Activated T-cell treated with anti-CD3 and anti-CD28 coated beads, Interleukin-2, amount 50 U/mL, for 72 hours (primary cell): ENCODE measurements around the gene APBB2. TPM values are rescaled to one million over a fixed set of nuclear protein-coding genes. Genes with fewer than 3 reads are reported as not detected.

Experiments
- ATAC-seq, 2 donors: fragments of 150-1000 bp; cut with Tn5 transposase; replicated peaks in 1 of 2; 2 replicates each; pipeline ENCODE4 v1.10.0; 2021; ENCODE audit warnings: moderate library complexity in 2 of 2, mild to moderate bottlenecking in 1 of 2
- DNase-seq, 2 donors: peaks; one replicate each; pipeline ENCODE4 v3.0.0; 2021 to 2022; ENCODE audit warnings: mixed read lengths in 1 of 2
- H3K27ac Mint-ChIP-seq: one replicate; pipeline ENCODE4 v1.8.0; 2022; ENCODE audit warnings: mild to moderate bottlenecking, moderate library complexity, mixed read lengths
- H3K27me3 Mint-ChIP-seq: one replicate; pipeline ENCODE4 v1.8.0; 2022; ENCODE audit warnings: low read depth, mixed read lengths
- H3K36me3 Mint-ChIP-seq, 2 donors: one replicate each; pipeline ENCODE4 v1.8.0; 2022; ENCODE audit warnings: mixed read lengths in 2 of 2, mild to moderate bottlenecking in 1 of 2; ENCODE audit not compliant: insufficient read depth in 2 of 2
- H3K4me1 Mint-ChIP-seq: one replicate; pipeline ENCODE4 v1.8.0; 2022; ENCODE audit warnings: low read depth, mixed read lengths
- H3K4me3 Mint-ChIP-seq, 2 donors: one replicate each; pipeline ENCODE4 v1.8.0; 2022; ENCODE audit warnings: mild to moderate bottlenecking in 2 of 2, mixed read lengths in 2 of 2, moderate library complexity in 2 of 2
- H3K9me3 Mint-ChIP-seq, 2 donors: one replicate each; pipeline ENCODE4 v1.8.0; 2022; ENCODE audit warnings: mixed read lengths in 2 of 2
- total RNA-seq, 2 donors: library from RNA; stranded (reverse); gene quantifications; one replicate each; pipeline ENCODE4 v1.2.3, GENCODE V29; 2022

The APBB2 gene
- total RNA-seq, 2 donors from 2014 or later: 6.8 to 8.6 TPM

DNA sequence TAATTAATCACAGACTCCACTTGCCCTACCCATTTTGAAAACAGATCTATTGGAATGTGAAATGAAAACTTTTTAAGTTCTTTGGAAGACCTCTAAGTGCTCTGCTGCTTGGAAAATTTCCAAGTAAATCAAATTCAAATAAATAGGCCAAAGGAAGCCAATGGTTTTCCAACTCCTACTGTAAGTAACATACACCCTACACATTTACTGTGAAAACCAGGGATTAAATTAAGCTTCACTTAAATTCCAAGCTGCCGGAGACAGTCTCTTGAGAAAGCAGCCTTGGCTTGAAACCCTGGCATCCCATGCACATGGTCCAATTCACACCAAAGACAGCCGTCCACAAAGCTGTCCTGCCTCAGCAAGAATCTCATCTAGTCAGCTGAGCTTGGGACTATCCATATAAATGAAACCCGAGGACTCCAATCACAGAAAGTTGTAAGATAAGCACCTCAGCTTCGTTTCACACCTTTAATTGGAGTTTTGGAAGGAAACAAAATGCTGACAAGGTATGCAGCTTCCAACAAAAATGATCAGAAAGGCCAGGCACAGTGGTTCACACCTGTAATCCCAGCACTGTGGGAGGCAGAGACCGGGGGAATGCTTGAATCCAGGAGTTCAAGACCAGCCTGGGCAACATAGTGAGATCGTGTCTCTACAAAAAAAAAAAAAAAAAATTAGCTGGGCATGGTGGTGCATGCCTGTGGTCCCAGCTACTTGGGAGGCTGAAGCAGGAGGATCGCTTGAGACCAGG, 88.6 kb downstream of the APBB2 start:
- Mint-ChIP-seq H3K36me3 (no peaks in the 10 kb centered on the region), H3K9me3 (no peaks in the 10 kb centered on the region), H3K4me3 (no peak overlapping the region), H3K4me1 (no peaks in the 10 kb centered on the region), H3K27me3 (no peaks in the 10 kb centered on the region), H3K27ac (no peak overlapping the region)
- ATAC-seq (no peak), DNase-seq (no peak)

DNA sequence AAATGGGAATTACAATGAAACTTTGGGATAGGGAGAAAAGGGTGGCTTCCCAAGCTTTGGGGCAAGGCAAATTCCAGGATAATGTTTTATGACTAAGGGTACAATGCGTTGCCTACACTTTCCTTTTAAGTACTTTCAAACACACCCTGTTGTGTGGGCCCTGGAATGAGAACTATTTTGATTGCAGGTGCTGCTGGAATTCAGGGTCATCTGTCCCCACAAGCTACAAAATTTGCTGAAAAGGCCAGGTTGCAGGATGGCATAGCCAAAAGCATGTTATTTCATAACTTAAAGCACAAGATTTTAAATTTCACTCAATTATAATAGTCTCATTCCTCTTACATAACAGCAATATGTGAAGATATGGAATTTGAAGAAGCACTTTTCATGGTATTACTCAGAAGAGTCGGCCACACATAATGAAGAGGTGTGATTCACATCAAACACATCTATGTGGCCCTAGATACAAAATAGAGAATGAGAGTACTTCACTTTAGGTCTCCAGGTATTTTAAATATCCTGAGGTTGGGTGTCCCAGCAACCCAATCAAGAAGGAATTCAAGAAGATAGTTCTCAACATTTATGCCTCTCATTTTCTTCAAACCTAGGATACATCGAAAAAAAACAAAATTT, 89.3 kb downstream of the APBB2 start:
- Mint-ChIP-seq H3K27me3 (no peaks in the 10 kb centered on the region), H3K9me3 (no peaks in the 10 kb centered on the region), H3K4me1 (no peaks in the 10 kb centered on the region), H3K27ac (no peak overlapping the region), H3K4me3 (no peak overlapping the region), H3K36me3 (no peaks in the 10 kb centered on the region)
- DNase-seq: no peak
- ATAC-seq: no peak

DNA sequence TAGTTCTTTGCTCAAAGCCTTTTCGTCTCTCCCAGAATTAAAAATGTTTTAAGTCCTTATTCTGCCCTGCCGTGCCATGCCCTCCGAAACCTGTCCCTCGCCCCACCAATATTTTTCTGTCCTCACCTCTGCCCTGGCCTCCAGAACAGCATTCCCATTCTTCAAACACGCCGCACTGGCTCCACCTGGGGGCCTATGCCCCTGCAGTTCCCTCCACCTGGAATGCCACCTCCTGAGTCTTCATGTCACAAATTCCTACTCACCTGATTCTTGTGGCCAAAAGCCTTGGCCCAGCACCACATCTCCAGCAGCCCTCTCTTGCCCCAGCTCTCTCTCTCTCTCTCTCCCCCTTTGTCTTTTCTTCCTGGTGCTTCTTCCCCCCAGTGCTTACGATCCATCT, 91.6 kb downstream of the APBB2 start:
- no peaks in the 10 kb centered on the region for H3K36me3 Mint-ChIP-seq
- H3K4me3 Mint-ChIP-seq: no peak overlapping the region
- H3K9me3 Mint-ChIP-seq: no peaks in the 10 kb centered on the region
- H3K27ac Mint-ChIP-seq: no peak overlapping the region
- DNase-seq: no peak
- no peak for ATAC-seq
- H3K27me3 Mint-ChIP-seq: no peaks in the 10 kb centered on the region
- H3K4me1 Mint-ChIP-seq: no peaks in the 10 kb centered on the region

DNA sequence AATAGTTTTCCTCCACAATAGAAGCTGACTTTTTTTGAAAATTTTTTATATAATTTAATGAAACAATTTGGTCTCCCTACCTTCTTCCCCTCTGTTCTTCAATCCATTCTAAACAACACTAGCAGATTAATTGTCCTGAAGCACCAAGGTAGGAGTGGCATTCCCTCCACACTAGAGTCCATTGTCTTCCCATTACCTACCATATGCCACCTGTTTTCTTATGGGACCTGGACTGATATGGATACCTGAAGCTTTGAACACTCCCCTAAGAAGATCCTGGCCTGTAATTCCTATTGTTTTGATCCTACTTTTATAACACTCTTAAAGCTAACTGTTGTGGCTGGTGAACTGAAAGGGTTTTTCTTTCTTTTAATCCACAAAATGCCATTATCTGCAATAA, 92.0 kb downstream of the APBB2 start:
- DNase-seq: no peak
- H3K27ac Mint-ChIP-seq: no peak overlapping the region
- no peaks in the 10 kb centered on the region for H3K9me3 Mint-ChIP-seq
- no peaks in the 10 kb centered on the region for H3K27me3 Mint-ChIP-seq
- H3K4me3 Mint-ChIP-seq: no peak overlapping the region
- H3K4me1 Mint-ChIP-seq: no peaks in the 10 kb centered on the region
- H3K36me3 Mint-ChIP-seq: no peaks in the 10 kb centered on the region
- ATAC-seq: no peak

DNA sequence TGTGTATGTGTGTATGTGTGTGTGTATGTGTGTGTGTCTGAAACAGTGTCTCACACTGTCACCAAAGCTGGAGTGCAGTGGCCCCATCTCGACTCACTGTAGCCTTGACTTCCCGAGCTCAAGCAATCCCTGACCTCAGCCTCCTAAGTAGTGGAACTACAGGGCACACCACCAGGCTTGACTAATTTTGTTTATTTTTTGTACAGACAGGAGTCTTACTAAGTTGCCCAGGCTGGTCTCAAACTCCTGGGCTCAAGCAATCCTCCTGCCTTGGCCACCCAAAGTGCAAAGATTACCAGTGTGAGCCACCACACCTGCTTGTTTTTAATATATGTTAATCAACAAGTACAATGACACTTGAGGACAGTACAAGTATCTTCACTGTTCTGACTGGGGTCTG, 92.4 kb downstream of the APBB2 start:
- no peaks in the 10 kb centered on the region for H3K36me3 Mint-ChIP-seq
- H3K27ac Mint-ChIP-seq: no peak overlapping the region
- H3K4me3 Mint-ChIP-seq: no peak overlapping the region
- no peak for DNase-seq
- H3K9me3 Mint-ChIP-seq: no peaks in the 10 kb centered on the region
- no peak for ATAC-seq
- H3K27me3 Mint-ChIP-seq: no peaks in the 10 kb centered on the region
- no peaks in the 10 kb centered on the region for H3K4me1 Mint-ChIP-seq

DNA sequence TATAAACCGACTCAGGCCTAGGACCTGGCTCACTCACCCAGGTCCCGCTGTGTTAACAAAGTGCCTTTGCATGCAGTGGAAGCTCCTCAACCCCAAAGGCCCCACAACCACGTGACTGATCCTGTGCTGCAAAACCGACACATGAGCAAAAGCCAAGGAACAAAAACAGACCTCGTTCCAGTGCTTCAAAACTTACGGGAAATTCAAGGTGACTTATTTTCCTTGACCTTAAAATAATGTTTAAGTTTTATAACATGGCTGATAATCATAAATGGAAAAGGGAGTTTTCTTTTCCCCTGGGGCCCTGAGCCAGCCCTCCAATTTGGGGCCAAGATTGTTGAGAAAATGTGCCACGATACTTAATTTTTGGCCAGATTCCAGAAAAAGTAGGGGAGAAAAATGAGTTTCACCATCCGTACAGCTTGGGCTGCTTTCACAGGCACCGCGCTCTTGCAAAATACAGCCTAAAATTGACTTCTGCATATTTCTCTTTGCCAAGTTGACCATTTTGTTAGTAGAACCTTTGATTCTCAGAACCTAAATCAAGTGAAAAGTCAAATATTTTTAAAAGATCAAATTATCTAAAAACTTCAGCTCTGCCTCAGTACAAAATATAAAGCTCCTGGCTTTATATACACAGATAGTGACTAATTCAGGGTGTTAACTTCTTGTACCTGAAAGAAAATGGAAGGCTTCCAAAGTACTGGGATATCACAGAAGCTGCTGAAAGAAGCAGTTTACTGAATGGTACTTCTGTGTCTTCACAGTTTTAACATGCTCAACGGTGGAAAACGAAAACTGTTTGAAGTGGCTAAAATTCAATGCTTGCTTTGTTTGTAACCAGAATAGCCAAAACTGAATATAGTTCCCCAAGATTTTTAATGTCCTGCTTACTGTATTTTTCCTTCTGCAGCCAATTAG, 93.8 kb downstream of the APBB2 start:
- Mint-ChIP-seq H3K36me3 (no peaks in the 10 kb centered on the region), H3K27me3 (no peaks in the 10 kb centered on the region), H3K27ac (no peak overlapping the region), H3K9me3 (peaks cover 4 to 5% of the 10 kb centered on the region in 2 donors), H3K4me1 (no peaks in the 10 kb centered on the region), H3K4me3 (no peak overlapping the region)
- no peak for ATAC-seq
- DNase-seq: no peak

DNA sequence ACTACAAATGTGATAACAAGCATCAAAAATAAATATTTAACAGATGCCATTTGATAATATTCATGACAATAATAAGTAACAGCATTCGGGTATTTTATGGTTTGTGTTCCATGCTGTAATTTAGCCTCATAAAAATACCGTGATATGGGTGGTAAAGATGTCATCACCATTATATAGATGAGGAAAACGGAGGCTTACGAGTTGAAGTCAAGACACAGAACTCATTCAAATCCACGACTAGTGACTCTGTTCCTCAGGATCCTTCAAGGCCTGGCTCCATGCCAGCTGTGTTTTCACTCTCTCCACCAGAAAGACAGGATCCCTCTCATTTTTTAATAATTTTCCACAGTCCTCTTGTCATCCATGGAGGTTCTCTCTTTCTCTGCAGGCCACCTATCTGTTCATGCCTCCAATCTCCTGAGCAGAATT, 94.5 kb downstream of the APBB2 start:
- Mint-ChIP-seq H3K27me3 (no peaks in the 10 kb centered on the region), H3K9me3 (peaks cover 4 to 6% of the 10 kb centered on the region in 2 donors), H3K27ac (no peak overlapping the region), H3K4me1 (no peaks in the 10 kb centered on the region), H3K36me3 (no peaks in the 10 kb centered on the region), H3K4me3 (no peak overlapping the region)
- ATAC-seq (no peak), DNase-seq (no peak)

DNA sequence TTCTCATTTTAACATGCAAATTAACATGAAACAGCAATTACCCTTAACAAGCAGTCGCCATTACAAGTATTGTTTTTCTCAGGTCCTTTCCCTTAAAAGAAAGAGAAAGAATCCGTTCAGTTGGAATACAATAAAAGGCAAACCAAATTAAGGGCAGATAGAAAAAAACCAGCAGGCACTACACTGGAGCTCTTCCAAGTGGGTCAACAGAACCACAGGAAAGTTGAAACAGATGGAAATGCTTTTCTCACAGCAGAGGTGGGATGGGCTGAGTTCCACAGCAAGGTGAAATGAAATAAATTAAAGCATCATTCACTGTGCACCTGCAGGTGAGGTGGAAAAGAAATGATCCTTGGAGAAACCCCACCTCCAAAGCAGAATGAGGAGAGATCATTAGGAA, 102.6 kb downstream of the APBB2 start:
- ATAC-seq: no peak
- Mint-ChIP-seq H3K4me1 (no peaks in the 10 kb centered on the region), H3K9me3 (peaks cover 6 to 9% of the 10 kb centered on the region in 2 donors), H3K36me3 (no peaks in the 10 kb centered on the region), H3K27ac (no peak overlapping the region), H3K4me3 (no peak overlapping the region), H3K27me3 (no peaks in the 10 kb centered on the region)
- no peak for DNase-seq

DNA sequence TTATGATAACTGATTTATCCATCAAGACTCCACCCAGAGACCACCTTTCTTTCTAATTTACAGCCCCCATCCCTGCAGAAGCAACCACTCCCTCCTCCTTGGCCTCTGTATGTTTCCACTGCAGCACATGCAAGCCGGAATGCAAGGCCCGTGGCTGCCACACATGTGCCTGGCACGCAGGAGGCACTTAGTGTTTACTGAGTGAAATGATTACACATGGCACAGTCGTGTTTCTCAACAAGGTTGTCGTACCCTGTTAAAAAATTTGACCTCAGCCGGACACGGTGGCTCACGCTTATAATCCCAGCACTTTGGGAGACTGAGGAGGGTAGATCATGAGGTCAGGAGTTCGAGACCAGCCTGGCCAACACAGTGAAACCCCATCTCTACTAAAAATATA, 104.3 kb downstream of the APBB2 start:
- Mint-ChIP-seq H3K4me3 (no peak overlapping the region), H3K4me1 (no peaks in the 10 kb centered on the region), H3K9me3 (peaks cover 0 to 5% of the 10 kb centered on the region in 2 donors), H3K27ac (no peak overlapping the region), H3K27me3 (no peaks in the 10 kb centered on the region), H3K36me3 (no peaks in the 10 kb centered on the region)
- DNase-seq (no peak), ATAC-seq (no peak)

DNA sequence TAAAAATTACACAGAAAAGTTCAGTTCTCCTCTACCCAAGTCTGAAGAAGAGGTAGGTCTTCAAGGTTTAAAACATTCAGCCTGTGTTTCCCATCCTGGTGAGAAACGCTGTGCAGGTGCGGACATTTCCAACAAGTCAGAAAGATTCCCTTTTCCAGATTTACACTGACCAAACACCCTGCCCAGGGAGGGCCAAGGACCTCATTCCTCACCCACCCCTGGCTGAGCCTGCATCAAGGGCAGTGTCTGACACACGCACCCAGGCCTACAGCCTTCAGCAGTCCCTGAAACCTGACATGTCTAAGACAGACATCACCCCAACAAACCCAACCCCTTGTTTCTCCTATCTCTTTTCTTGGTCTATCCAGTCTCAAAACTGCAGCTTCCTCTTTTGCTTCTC, 105.9 kb downstream of the APBB2 start:
- no peaks in the 10 kb centered on the region for H3K27me3 Mint-ChIP-seq
- no peak overlapping the region for H3K4me3 Mint-ChIP-seq
- DNase-seq (no peak), ATAC-seq (no peak)
- no peaks in the 10 kb centered on the region for H3K9me3 Mint-ChIP-seq
- no peaks in the 10 kb centered on the region for H3K36me3 Mint-ChIP-seq
- H3K27ac Mint-ChIP-seq: no peak overlapping the region
- H3K4me1 Mint-ChIP-seq: no peaks in the 10 kb centered on the region

DNA sequence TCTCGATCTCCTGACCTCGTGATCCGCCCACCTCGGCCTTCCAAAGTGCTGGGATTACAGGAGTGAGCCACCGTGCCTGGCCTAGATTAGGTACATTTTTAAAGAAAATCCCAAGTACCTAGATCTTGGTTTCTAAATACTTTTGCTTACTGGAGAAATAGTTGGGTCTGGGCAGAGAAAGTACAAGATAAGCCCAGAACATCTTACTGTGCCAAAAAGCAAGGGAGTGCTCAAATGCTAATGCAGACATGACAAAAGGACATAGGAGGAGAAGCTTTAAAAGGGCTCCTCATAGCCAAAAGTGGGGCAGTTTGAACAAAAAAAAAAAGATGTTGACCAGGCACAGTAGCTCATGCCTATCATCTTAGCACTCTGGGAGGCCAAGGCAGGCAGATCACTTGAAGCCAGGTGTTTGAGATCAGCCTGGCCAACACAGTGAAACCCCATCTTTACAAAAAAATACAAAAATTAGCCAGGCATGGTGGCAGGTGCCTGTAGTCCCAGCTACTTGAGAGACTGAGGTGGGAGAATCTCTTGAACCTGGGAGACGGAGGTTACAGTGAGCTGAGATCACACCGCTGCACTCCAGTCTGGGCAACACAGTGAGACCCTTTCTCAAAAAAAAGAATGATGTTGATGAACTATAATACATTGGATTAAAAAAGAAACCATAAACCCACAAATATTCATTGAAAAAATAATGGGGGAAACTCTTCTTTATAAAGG, 107.5 kb downstream of the APBB2 start:
- H3K9me3 Mint-ChIP-seq: no peaks in the 10 kb centered on the region
- H3K4me1 Mint-ChIP-seq: no peaks in the 10 kb centered on the region
- no peaks in the 10 kb centered on the region for H3K27me3 Mint-ChIP-seq

DNA sequence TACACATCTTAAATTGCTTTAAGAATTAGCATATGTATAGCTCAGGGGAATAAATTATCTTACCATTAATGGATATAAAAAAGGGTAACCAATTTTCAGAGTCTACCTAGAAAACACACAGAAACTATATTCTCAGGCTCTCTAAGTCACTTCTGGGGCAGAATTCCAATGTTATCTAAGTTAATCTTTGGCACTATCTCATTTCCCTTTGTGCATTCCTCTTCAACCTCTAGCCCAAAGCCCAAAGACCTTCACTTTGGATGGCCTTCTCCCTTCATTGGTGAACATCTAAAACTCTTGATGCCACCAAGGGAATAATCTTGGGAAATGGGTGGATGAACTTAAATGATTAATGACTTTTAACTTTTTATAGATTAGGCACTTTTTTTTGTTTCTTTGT, 108.3 kb downstream of the APBB2 start:
- no peaks in the 10 kb centered on the region for H3K4me1 Mint-ChIP-seq
- no peak overlapping the region for H3K27ac Mint-ChIP-seq
- H3K9me3 Mint-ChIP-seq: no peaks in the 10 kb centered on the region
- H3K27me3 Mint-ChIP-seq: no peaks in the 10 kb centered on the region
- no peak overlapping the region for H3K4me3 Mint-ChIP-seq
- ATAC-seq (no peak), DNase-seq (no peak)
- no peaks in the 10 kb centered on the region for H3K36me3 Mint-ChIP-seq

More for the DNA sequence above, 107.5 kb downstream of the APBB2 start:
- Mint-ChIP-seq H3K36me3 (no peaks in the 10 kb centered on the region), H3K27ac (no peak overlapping the region), H3K4me3 (no peak overlapping the region)
- ATAC-seq (no peak), DNase-seq (no peak)

DNA sequence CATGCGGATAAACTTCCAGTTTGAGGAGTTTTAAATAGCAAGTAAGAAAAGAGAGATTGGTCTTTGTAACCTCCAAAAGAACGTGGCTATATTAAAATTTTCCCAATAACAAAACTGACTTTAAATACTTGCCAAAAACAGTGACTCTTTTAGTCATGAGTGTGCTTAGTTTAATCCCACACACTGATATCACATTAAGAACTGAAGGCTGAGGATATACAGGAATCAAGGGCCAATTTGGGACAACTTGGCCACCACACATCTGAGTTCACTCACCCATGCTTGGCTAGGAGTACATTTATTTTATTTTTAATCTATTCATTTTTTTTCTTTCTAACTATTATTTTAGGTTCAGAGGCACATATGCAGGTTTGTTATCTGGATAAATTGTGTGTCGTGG, 110.2 kb downstream of the APBB2 start:
- no peaks in the 10 kb centered on the region for H3K36me3 Mint-ChIP-seq

More for the DNA sequence above, 110.2 kb downstream of the APBB2 start:
- no peaks in the 10 kb centered on the region for H3K4me1 Mint-ChIP-seq
- no peak overlapping the region for H3K4me3 Mint-ChIP-seq
- no peaks in the 10 kb centered on the region for H3K9me3 Mint-ChIP-seq
- H3K27ac Mint-ChIP-seq: no peak overlapping the region
- DNase-seq (no peak), ATAC-seq (no peak)
- no peaks in the 10 kb centered on the region for H3K27me3 Mint-ChIP-seq
